RKO (cell line): ENCODE measurements around the gene PAAF1.
"Not testable (repeated sequence)": the region's sequence is repeated elsewhere in the genome, so short reads cannot be mapped to it uniquely, and the experiment has no call there.

Source experiments
- DNase-seq: peaks from one replicate; pipeline ENCODE4 v3.0.0-alpha.2; 2016; ENCODE audit warnings: low spot score

PAAF1 gene

GRCh38 chr11:73876424-73877310, at the start of gene PAAF1, which contains the start of gene COA4:
Gene PAAF1, plus strand, starts transcription at chr11:73876999. Its CDS starts 23 bp downstream, at chr11:73877022.
Gene COA4, minus strand, starts transcription at chr11:73876846. Its CDS starts 3,468 bp downstream, at chr11:73873378.
- DNase-seq, result peak; percentile 96

- no peak for DNase-seq
Measured at GRCh38 chr11:73830261-73830660, 46.5 kb upstream of the PAAF1 start.

GRCh38 chr11:73833067-73833466, 43.7 kb upstream of the PAAF1 start:
- no peak for DNase-seq

- DNase-seq, result no peak
Measured at GRCh38 chr11:73838443-73839122, 38.2 kb upstream of the PAAF1 start.

GRCh38 chr11:73839123-73839457, 37.7 kb upstream of the PAAF1 start:
- no peak for DNase-seq

- DNase-seq, result no peak
Measured at GRCh38 chr11:73851046-73851764, 25.6 kb upstream of the PAAF1 start.

- no peak for DNase-seq
Measured at GRCh38 chr11:73852049-73852448, 24.8 kb upstream of the PAAF1 start.

GRCh38 chr11:73854680-73855079, 22.1 kb upstream of the PAAF1 start:
- no peak for DNase-seq

- no peak for DNase-seq
Measured at GRCh38 chr11:73856031-73856567, 20.7 kb upstream of the PAAF1 start.

GRCh38 chr11:73859671-73860070, 17.1 kb upstream of the PAAF1 start:
- DNase-seq, result no peak

GRCh38 chr11:73860202-73860601, 16.6 kb upstream of the PAAF1 start:
- DNase-seq, result no peak

- DNase-seq, result no peak
Measured at GRCh38 chr11:73862986-73863385, 13.8 kb upstream of the PAAF1 start.

GRCh38 chr11:73866095-73866579, 10.7 kb upstream of the PAAF1 start:
- no peak for DNase-seq

- DNase-seq, result peak; percentile 94
Measured at GRCh38 chr11:73866586-73866996, 10.2 kb upstream of the PAAF1 start.

- DNase-seq, result no peak
Measured at GRCh38 chr11:73869332-73869949, 7.4 kb upstream of the PAAF1 start.

GRCh38 chr11:73870261-73870660, 6.5 kb upstream of the PAAF1 start:
- no peak for DNase-seq

GRCh38 chr11:73872749-73873357, 3.9 kb upstream of the PAAF1 start:
- DNase-seq, result no peak

GRCh38 chr11:73875380-73875779, 1.4 kb upstream of the PAAF1 start:
- no peak for DNase-seq

GRCh38 chr11:73875840-73876239, 959 bp upstream of the PAAF1 start:
- DNase-seq, result peak; percentile 35

- DNase-seq, result no peak
Measured at GRCh38 chr11:73878771-73879170, 2.0 kb downstream of the PAAF1 start.

- not testable (repeated sequence) for DNase-seq
Measured at GRCh38 chr11:73880449-73880848, 3.6 kb downstream of the PAAF1 start.
